HepG2 (cell line): Measurements from ENCODE around the gene ZNF625. TPM values are rescaled to one million over a fixed set of nuclear protein-coding genes. Genes with fewer than 3 reads are reported as not detected.

ENCODE experiments used
- ATAC-seq: fragments of 200-7000 bp; cut with Tn5 transposase; 3 replicates; pipeline ENCODE4 v1.9.1; 2020; ENCODE audit warnings: mild to moderate bottlenecking, moderate library complexity
- Bru-seq: library from RNA; stranded (reverse); fragments of 400-500 nt; gene quantifications from one replicate; lab custom pipeline; 2021; lab: Mats Ljungman, UMichigan
- BruChase-seq, 2 experiments: library from RNA; stranded (reverse); fragments of 400-500 nt; gene quantifications; one replicate each; lab custom pipeline; 2021; lab: Mats Ljungman, UMichigan
- BruUV-seq: library from RNA; stranded (reverse); fragments of 400-500 nt; replicated peaks from 2 replicates; lab custom pipeline; 2021; lab: Mats Ljungman, UMichigan
- CTCF ChIA-PET: fragments of 300-600 bp; formaldehyde crosslinking; extraction: SDS; loops from one replicate; lab custom pipeline; 2021; ENCODE audit warnings: low total read pairs, inconsistent platforms, low intra/inter-chr PET ratio; lab: Yijun Ruan, JAX
- POLR2A ChIA-PET: fragments of 350-600 bp; sonication (Branson Sonifier 250); formaldehyde crosslinking; loops from one replicate; lab custom pipeline; 2020; ENCODE audit warnings: antibody characterized with exemption, inconsistent platforms; lab: Yijun Ruan, JAX
- DNase-seq: peaks from one replicate; pipeline ENCODE4 v3.0.0-alpha.2; 2015; ENCODE audit warnings: low spot score
- FAIRE-seq: peaks from 3 replicates; lab custom pipeline; 2011; peaks lifted over from hg19 to GRCh38; lab: Jason Lieb, UNC
- H2AFZ ChIP-seq: one replicate; pipeline ENCODE4 v1.6.1; 2011; ENCODE audit warnings: low read length, inconsistent platforms
- H3K27ac ChIP-seq: fragments of 300-600 bp; 3 replicates; pipeline ENCODE4 v1.8.0; 2011; ENCODE audit warnings: mixed run types, mild to moderate bottlenecking, mixed read lengths, low read length, inconsistent platforms; ENCODE audit not compliant: insufficient read depth; ENCODE audit errors: extremely low read length
- H3K27me3 ChIP-seq, 2 experiments: fragments of 200-600 bp in 1 of 2; 2 replicates in 1 of 2; 3 replicates in 1 of 2; pipeline versions ENCODE4 v1.6.0 to v1.8.0; 2011; ENCODE audit warnings: low read length in 2 of 2, mild to moderate bottlenecking in 2 of 2, moderate library complexity in 2 of 2, inconsistent platforms in 1 of 2; ENCODE audit not compliant: insufficient read depth in 2 of 2, control insufficient read depth in 1 of 2
- H3K36me3 ChIP-seq, 2 experiments: fragments of 200-600 bp in 1 of 2; replicated peaks in 1 of 2; 2 replicates in 1 of 2; 3 replicates in 1 of 2; pipeline versions ENCODE4 v1.5.1 to v1.8.0; 2011; ENCODE audit warnings: low read length in 2 of 2, inconsistent platforms in 1 of 2; ENCODE audit not compliant: insufficient read depth in 2 of 2, control insufficient read depth in 1 of 2
- H3K4me1 ChIP-seq: 2 replicates; pipeline ENCODE4 v1.5.1; 2012; ENCODE audit warnings: low read length, inconsistent platforms; ENCODE audit not compliant: insufficient read depth
- H3K4me2 ChIP-seq: 2 replicates; pipeline ENCODE4 v1.6.0; 2011; ENCODE audit warnings: low read depth, low read length, inconsistent platforms
- H3K4me3 ChIP-seq, 3 experiments: fragments of 200-600 bp in 1 of 3; sonication (generic), shearing (Covaris generic) in 1 of 3; replicated peaks in 1 of 3; 2 replicates each; pipeline ENCODE4 v1.5.1; 2011 to 2016; ENCODE audit warnings: low read length in 3 of 3, inconsistent platforms in 2 of 3, low read depth in 2 of 3, mild to moderate bottlenecking in 2 of 3, control low read depth in 1 of 3, mixed read lengths in 1 of 3; ENCODE audit not compliant: insufficient read depth in 1 of 3
- H3K79me2 ChIP-seq: one replicate; pipeline ENCODE4 v1.6.1; 2011; ENCODE audit warnings: low read length, inconsistent platforms; ENCODE audit not compliant: insufficient read depth
- H3K9ac ChIP-seq: 2 replicates; pipeline ENCODE4 v1.6.0; 2011; ENCODE audit warnings: mild to moderate bottlenecking, low read depth, low read length, inconsistent platforms; ENCODE audit not compliant: insufficient read depth
- H3K9me3 ChIP-seq: 2 replicates; pipeline ENCODE4 v1.5.1; 2012; ENCODE audit warnings: mild to moderate bottlenecking, low read length
- H4K20me1 ChIP-seq: 2 replicates; pipeline ENCODE4 v1.6.0; 2011; ENCODE audit warnings: inconsistent platforms, mild to moderate bottlenecking, low read length, moderate library complexity; ENCODE audit not compliant: insufficient read depth
- CERS6 ChIP-seq: sonication (generic); formaldehyde crosslinking; IDR thresholded peaks from 2 replicates; pipeline ENCODE4 v1.5.0; 2020; ENCODE audit warnings: missing genetic modification reagents
- FIP1L1 ChIP-seq: fragments of 200-400 bp; formaldehyde crosslinking; IDR thresholded peaks from 2 replicates; pipeline ENCODE4 v1.6.1; 2018; ENCODE audit warnings: low read depth, mild to moderate bottlenecking, low read length, moderate library complexity, borderline replicate concordance; ENCODE audit not compliant: insufficient read depth
- GABPA ChIP-seq, 2 experiments: IDR thresholded peaks; 2 replicates each; pipeline ENCODE4 v1.6.1; 2011 to 2016; ENCODE audit warnings: low read depth in 2 of 2, low read length in 1 of 2, missing biosample characterization in 1 of 2, missing genetic modification characterization in 1 of 2
- HCFC1 ChIP-seq: fragments of 150-350 bp; IDR thresholded peaks from 2 replicates; pipeline ENCODE4 v1.6.1; 2014; ENCODE audit warnings: low read depth, low read length
- HOXD1 ChIP-seq: sonication (generic); formaldehyde crosslinking; IDR thresholded peaks from 2 replicates; pipeline ENCODE4 v1.5.0; 2020; ENCODE audit warnings: missing genetic modification reagents
- MATR3 ChIP-seq: sonication (generic); formaldehyde crosslinking; IDR thresholded peaks from 2 replicates; pipeline ENCODE4 v1.4.0; 2020; ENCODE audit warnings: missing genetic modification reagents
- PHF8 ChIP-seq: sonication (generic); formaldehyde crosslinking; IDR thresholded peaks from 2 replicates; pipeline ENCODE4 v1.5.0; 2020; ENCODE audit warnings: missing genetic modification reagents
- REPIN1 ChIP-seq: sonication (generic); formaldehyde crosslinking; IDR thresholded peaks from 2 replicates; pipeline ENCODE4 v1.8.0; 2022; ENCODE audit warnings: missing genetic modification reagents, low read depth, mild to moderate bottlenecking, borderline replicate concordance
- TBX3 ChIP-seq: fragments of 450-650 bp; IDR thresholded peaks from 2 replicates; pipeline ENCODE4 v1.6.1; 2017; ENCODE audit warnings: antibody characterized with exemption, mild to moderate bottlenecking, inconsistent platforms, borderline replicate concordance
- TEAD2 ChIP-seq: sonication (generic); formaldehyde crosslinking; IDR thresholded peaks from 2 replicates; pipeline ENCODE4 v1.9.0; 2021; ENCODE audit warnings: missing genetic modification reagents
- UBTF ChIP-seq: sonication (generic); formaldehyde crosslinking; IDR thresholded peaks from 2 replicates; pipeline ENCODE4 v1.4.0; 2020; ENCODE audit warnings: mild to moderate bottlenecking, missing genetic modification reagents
- ZBTB7B ChIP-seq: sonication (generic); formaldehyde crosslinking; IDR thresholded peaks from 2 replicates; pipeline ENCODE4 v1.4.0; 2020; ENCODE audit warnings: missing genetic modification reagents
- ZNF724P ChIP-seq: sonication (generic); formaldehyde crosslinking; IDR thresholded peaks from 2 replicates; pipeline ENCODE4 v1.8.0; 2022; ENCODE audit warnings: missing genetic modification reagents, borderline replicate concordance
- ZNF883 ChIP-seq: sonication (generic); formaldehyde crosslinking; IDR thresholded peaks from 2 replicates; pipeline ENCODE4 v1.5.1; 2020; ENCODE audit warnings: mild to moderate bottlenecking, missing genetic modification reagents; ENCODE audit errors: not compliant biosample characterization
- WGBS: methylation state at CpG from one replicate; pipeline ENCODE4 v1.1.6; 2017; ENCODE audit warnings: low lambda C conversion rate; 5-methylcytosine and 5-hydroxymethylcytosine counted together
- in situ Hi-C: cut with HindIII; loops from 2 replicates; pipeline ENCODE4 v1.10.0; 2017; ENCODE audit warnings: low pct_unique_long_range_greater_than_20kb; ENCODE audit not compliant: extremely low pct_ligation_motif_present
- intact Hi-C: fragments of 100-400 bp; cut with micrococcal nuclease; formaldehyde crosslinking; loops from one replicate; pipeline ENCODE4 v1.10.0; 2022; ENCODE audit not compliant: unreplicated experiment
- long read RNA-seq, 2 experiments: library from RNA in 1 of 2; library from polyadenylated mRNA in 1 of 2; stranded (forward) in 1 of 2; unstranded in 1 of 2; transcript quantifications; one replicate each; pipeline ENCODE4 v2.0.0, GENCODE V29; 2019 to 2022
- polyA minus RNA-seq, 3 experiments: library from RNA; depleted of rRNA, polyadenylated mRNA; stranded (reverse); fragments of >200 nt; gene quantifications; 2 replicates each; pipeline ENCODE4 v1.2.3, GENCODE V29; 2011; ENCODE audit warnings: low replicate concordance in 1 of 3
- polyA plus RNA-seq, 8 experiments: library from polyadenylated mRNA; depleted of rRNA in 3 of 8; stranded (reverse) in 7 of 8; unstranded in 1 of 8; fragments of >200 nt; fragmentation: Illumina TruSeq in 4 of 8; extraction: Trizol in 4 of 8; gene quantifications; 2 replicates each; pipeline versions ENCODE4 v1.2.1 to v1.2.3, GENCODE V29; 2011 to 2016; ENCODE audit warnings: low read depth in 4 of 8, missing spikeins in 1 of 8, mixed read lengths in 1 of 8; ENCODE audit not compliant: insufficient read depth in 1 of 8
- total RNA-seq, 5 experiments: library from RNA; depleted of rRNA; stranded (reverse); fragments of >200 nt; fragmentation: Illumina TruSeq; extraction: Trizol; gene quantifications; 2 replicates each; pipeline ENCODE4 v1.2.3, GENCODE V29; 2016; ENCODE audit warnings: low read depth in 1 of 5

ZNF625 gene
- 12.2 and 17.7 TPM in 2 replicates for total RNA-seq (2016; rRNA removed; fragmentation: Illumina TruSeq; extraction: Trizol)
- total RNA-seq (2016; cell fraction: cytosol; rRNA removed; fragmentation: Illumina TruSeq; extraction: Trizol; ENCODE audit: low read depth), result 4.0 and 5.6 TPM in 2 replicates
- 12.8 and 16.1 TPM in 2 replicates for total RNA-seq (2016; cell fraction: insoluble cytoplasmic fraction; rRNA removed; fragmentation: Illumina TruSeq; extraction: Trizol)
- 8.5 and 10.2 TPM in 2 replicates for total RNA-seq (2016; cell fraction: membrane; rRNA removed; fragmentation: Illumina TruSeq; extraction: Trizol)
- 11.3 and 11.7 TPM in 2 replicates for total RNA-seq (2016; cell fraction: nucleus; rRNA removed; fragmentation: Illumina TruSeq; extraction: Trizol)
- 1.7 and 1.8 TPM in 2 replicates for polyA plus RNA-seq (2011; rRNA removed)
- polyA plus RNA-seq (2011; cell fraction: cytosol; rRNA removed), result 0.75 and 1.1 TPM in 2 replicates
- polyA plus RNA-seq (2011; cell fraction: nucleus; rRNA removed), result 0.80 and 1.6 TPM in 2 replicates
- polyA plus RNA-seq (2012), result 0.97 and 2.8 TPM in 2 replicates
- 0.83 and 0.84 TPM in 2 replicates for polyA plus RNA-seq (2016; cell fraction: cytosol; fragmentation: Illumina TruSeq; extraction: Trizol; ENCODE audit: low read depth)
- polyA plus RNA-seq (2016; cell fraction: insoluble cytoplasmic fraction; fragmentation: Illumina TruSeq; extraction: Trizol; ENCODE audit: low read depth), result 4.9 and 5.1 TPM in 2 replicates
- polyA plus RNA-seq (2016; cell fraction: membrane; fragmentation: Illumina TruSeq; extraction: Trizol; ENCODE audit: low read depth), result 0.44 and 2.1 TPM in 2 replicates
- 6.4 and 8.2 TPM in 2 replicates for polyA plus RNA-seq (2016; cell fraction: nucleus; fragmentation: Illumina TruSeq; extraction: Trizol; ENCODE audit: insufficient read depth, low read depth)
- 2.5 TPM in 1 of 2 replicates, not detected in the other for polyA minus RNA-seq (2011; rRNA and poly(A)+ RNA removed; ENCODE audit: low replicate concordance)
- 4.0 and 5.1 TPM in 2 replicates for polyA minus RNA-seq (2011; cell fraction: cytosol; rRNA and poly(A)+ RNA removed)
- polyA minus RNA-seq (2011; cell fraction: nucleus; rRNA and poly(A)+ RNA removed), result 6.4 and 11.6 TPM in 2 replicates
- percentile 74 among the genes with signal in this experiment for Bru-seq, nascent RNA
- BruChase-seq, experiment 1, labeled RNA remaining after a 6-hour chase, result percentile 82 among the genes with signal in this experiment
- percentile 87 among the genes with signal in this experiment for BruChase-seq, experiment 2, labeled RNA remaining after a 2-hour chase
- long read RNA-seq, experiment 1, result 0 reads
- long read RNA-seq, experiment 2, result 0 reads

- intact Hi-C loops (no loop called here), in situ Hi-C loops (no loop called here)
- no peaks in the 10 kb centered on the region for H3K9me3 ChIP-seq
- BruUV-seq, result no TSS peak
- H3K27me3 ChIP-seq, result no peaks in the 10 kb centered on the region
- peaks cover 28% of the 10 kb centered on the region for H3K4me1 ChIP-seq
- peak within 1 kb of the TSS; percentile 86 to 98 (median 87) for H3K4me3 ChIP-seq
- peak; percentile 81 for FAIRE-seq
- POLR2A ChIA-PET, result interaction anchor here (0.5 to 1.8 kb wide), 9 partner anchors 16 to 394 kb away, joined by 3 to 11 read pairs (median 3); partner anchors contain the start of genes ZNF20, ZNF44, ZNF69 and ZNF878
- peaks cover 22% of the 10 kb centered on the region for H3K79me2 ChIP-seq
- peak within 1 kb of the TSS; percentile 84 for H3K9ac ChIP-seq
- DNase-seq, result peak; percentile 90
- peak within 1 kb of the TSS; percentile 80 for H3K27ac ChIP-seq
- 0 out of 5 replicates have a peak, but pooled peaks cover 0 to 5% of the 10 kb centered on the region in 2 experiments for H3K36me3 ChIP-seq
- CTCF ChIA-PET, result no interaction called here
- WGBS, result 0% methylated on average over 7 of the region's 58 CpGs
- peak within 1 kb of the TSS; percentile 75 for H2AFZ ChIP-seq
- H4K20me1 ChIP-seq, result no peaks in the 10 kb centered on the region; the same call in 1 of the 2 replicates
- H3K4me2 ChIP-seq, result peak within 1 kb of the TSS; percentile 96
- ATAC-seq, result peak; percentile 98
- TF ChIP-seq UBTF (CRISPR knock-in tag) (peak; percentile 87), TBX3 (no peak), REPIN1 (CRISPR knock-in tag) (peak; percentile 44; the same call in 1 of the 2 replicates), GABPA (IDR thresholded peaks at IDR 0.05; ENCODE audit: low read depth, low read length) (peak; percentile 58), GABPA (CRISPR knock-in tag; IDR thresholded peaks at IDR 0.05; ENCODE audit: low read depth) (peak; percentile 83), ZNF724P (no peak), TEAD2 (CRISPR knock-in tag) (no peak), PHF8 (CRISPR knock-in tag) (peak; percentile 91), HOXD1 (CRISPR knock-in tag) (peak; percentile 60), HCFC1 (no peak), MATR3 (CRISPR knock-in tag) (no peak), CERS6 (CRISPR knock-in tag) (no peak), FIP1L1 (no peak), ZBTB7B (CRISPR knock-in tag) (peak; percentile 61), ZNF883 (CRISPR knock-in tag) (no peak)
These were observed at the start of gene ZNF625 for GRCh38 chr19:12156223-12157058. ZNF625 (minus strand) TSS chr19:12156734; CDS start chr19:12156558, 176 bp downstream.
